Mesenchymal stem cell (in vitro differentiated cells and primary cell): ENCODE results near the gene ETV6.
A peak's percentile ranks its signal among the peaks of the same experiment; 100 is the strongest.

Experiments used
- DNase-seq: peaks from one replicate; pipeline ENCODE4 v3.0.0-alpha.2; 2013
- H2AFZ ChIP-seq: one replicate; pipeline ENCODE4 v1.6.1; 2013; ENCODE audit warnings: low read depth, mild to moderate bottlenecking, control low read depth, inconsistent platforms, low read length, moderate library complexity
- H2AK5ac ChIP-seq: 2 replicates; pipeline ENCODE4 v1.6.1; 2013; ENCODE audit warnings: low read length, moderate library complexity, mild to moderate bottlenecking, inconsistent platforms; ENCODE audit not compliant: severe bottlenecking
- H2BK120ac ChIP-seq: one replicate; pipeline ENCODE4 v1.6.1; 2013; ENCODE audit warnings: low read depth, mild to moderate bottlenecking, inconsistent platforms, low read length, moderate library complexity
- H2BK12ac ChIP-seq, 2 experiments: one replicate each; pipeline ENCODE4 v1.6.1; 2013; ENCODE audit warnings: inconsistent platforms in 2 of 2, low read length in 2 of 2, mild to moderate bottlenecking in 2 of 2, moderate library complexity in 2 of 2, control low read depth in 1 of 2
- H2BK15ac ChIP-seq: one replicate; pipeline ENCODE4 v1.6.1; 2013; ENCODE audit warnings: mild to moderate bottlenecking, low read depth, inconsistent platforms; ENCODE audit not compliant: poor library complexity, severe bottlenecking
- H2BK5ac ChIP-seq: 2 replicates; pipeline ENCODE4 v1.6.1; 2013; ENCODE audit warnings: low read depth, mild to moderate bottlenecking, low read length, control low read depth, inconsistent platforms; ENCODE audit not compliant: poor library complexity, severe bottlenecking
- H3K14ac ChIP-seq, 2 experiments: one replicate each; pipeline ENCODE4 v1.6.1; 2013; ENCODE audit warnings: inconsistent platforms in 2 of 2, low read length in 2 of 2, control low read depth in 1 of 2, mild to moderate bottlenecking in 1 of 2, moderate library complexity in 1 of 2
- H3K18ac ChIP-seq, 2 experiments: one replicate each; pipeline ENCODE4 v1.6.1; 2013; ENCODE audit warnings: inconsistent platforms in 2 of 2, low read length in 2 of 2, control low read depth in 1 of 2, low read depth in 1 of 2, mild to moderate bottlenecking in 1 of 2
- H3K23ac ChIP-seq, 2 experiments: one replicate each; pipeline ENCODE4 v1.6.1; 2013; ENCODE audit warnings: inconsistent platforms in 2 of 2, low read length in 2 of 2, mild to moderate bottlenecking in 2 of 2, moderate library complexity in 2 of 2, control low read depth in 1 of 2
- H3K27ac ChIP-seq: 2 replicates; pipeline ENCODE4 v1.5.1; 2013; ENCODE audit warnings: mild to moderate bottlenecking, moderate library complexity, low read length, control low read depth, inconsistent platforms; ENCODE audit not compliant: poor library complexity, severe bottlenecking
- H3K27me3 ChIP-seq, 2 experiments: 2 replicates each; pipeline versions ENCODE4 v1.6.1 to v1.7.0; 2013; ENCODE audit warnings: low read length in 2 of 2, mild to moderate bottlenecking in 2 of 2, moderate library complexity in 2 of 2, control low read depth in 1 of 2, inconsistent platforms in 1 of 2; ENCODE audit not compliant: control insufficient read depth in 1 of 2, insufficient read depth in 1 of 2
- H3K36me3 ChIP-seq, 2 experiments: 2 replicates each; pipeline versions ENCODE4 v1.6.1 to v1.7.0; 2013; ENCODE audit warnings: low read length in 2 of 2, control low read depth in 1 of 2, inconsistent platforms in 1 of 2, low read depth in 1 of 2, mild to moderate bottlenecking in 1 of 2; ENCODE audit not compliant: insufficient read depth in 2 of 2, control insufficient read depth in 1 of 2
- H3K4ac ChIP-seq, 2 experiments: one replicate each; pipeline ENCODE4 v1.6.1; 2013; ENCODE audit warnings: inconsistent platforms in 2 of 2, low read length in 2 of 2, mild to moderate bottlenecking in 2 of 2, moderate library complexity in 2 of 2, control low read depth in 1 of 2, low read depth in 1 of 2
- H3K4me1 ChIP-seq: 2 replicates; pipeline ENCODE4 v1.6.1; 2013; ENCODE audit warnings: low read depth, low read length, control low read depth; ENCODE audit not compliant: control insufficient read depth, insufficient read depth
- H3K4me2 ChIP-seq: 2 replicates; pipeline ENCODE4 v1.6.1; 2013; ENCODE audit warnings: low read length, mild to moderate bottlenecking, inconsistent platforms; ENCODE audit not compliant: poor library complexity, severe bottlenecking
- H3K4me3 ChIP-seq, 2 experiments: 2 replicates each; pipeline versions ENCODE4 v1.5.1 to v1.7.0; 2013; ENCODE audit warnings: low read length in 2 of 2, mild to moderate bottlenecking in 2 of 2, control low read depth in 1 of 2, low read depth in 1 of 2; ENCODE audit not compliant: insufficient read depth in 1 of 2
- H3K79me1 ChIP-seq: replicated peaks from 2 replicates; pipeline ENCODE4 v1.6.1; 2013; ENCODE audit warnings: mild to moderate bottlenecking, control low read depth, low read length, inconsistent platforms; ENCODE audit not compliant: poor library complexity, severe bottlenecking
- H3K9ac ChIP-seq: 2 replicates; pipeline ENCODE4 v1.7.0; 2013; ENCODE audit warnings: mild to moderate bottlenecking, low read length, moderate library complexity
- H3K9me3 ChIP-seq: 2 replicates; pipeline ENCODE4 v1.7.0; 2013; ENCODE audit warnings: mild to moderate bottlenecking, low read length; ENCODE audit not compliant: control insufficient read depth
- H4K8ac ChIP-seq: one replicate; pipeline ENCODE4 v1.6.1; 2013; ENCODE audit warnings: inconsistent platforms, mild to moderate bottlenecking, low read length, moderate library complexity
- H4K91ac ChIP-seq: one replicate; pipeline ENCODE4 v1.6.1; 2013; ENCODE audit warnings: mild to moderate bottlenecking, low read length, inconsistent platforms
- WGBS: methylation state at CpG from one replicate; pipeline ENCODE4 v1.1.7; 2013; ENCODE audit warnings: mixed read lengths; 5-methylcytosine and 5-hydroxymethylcytosine counted together

The ETV6 gene

DNA sequence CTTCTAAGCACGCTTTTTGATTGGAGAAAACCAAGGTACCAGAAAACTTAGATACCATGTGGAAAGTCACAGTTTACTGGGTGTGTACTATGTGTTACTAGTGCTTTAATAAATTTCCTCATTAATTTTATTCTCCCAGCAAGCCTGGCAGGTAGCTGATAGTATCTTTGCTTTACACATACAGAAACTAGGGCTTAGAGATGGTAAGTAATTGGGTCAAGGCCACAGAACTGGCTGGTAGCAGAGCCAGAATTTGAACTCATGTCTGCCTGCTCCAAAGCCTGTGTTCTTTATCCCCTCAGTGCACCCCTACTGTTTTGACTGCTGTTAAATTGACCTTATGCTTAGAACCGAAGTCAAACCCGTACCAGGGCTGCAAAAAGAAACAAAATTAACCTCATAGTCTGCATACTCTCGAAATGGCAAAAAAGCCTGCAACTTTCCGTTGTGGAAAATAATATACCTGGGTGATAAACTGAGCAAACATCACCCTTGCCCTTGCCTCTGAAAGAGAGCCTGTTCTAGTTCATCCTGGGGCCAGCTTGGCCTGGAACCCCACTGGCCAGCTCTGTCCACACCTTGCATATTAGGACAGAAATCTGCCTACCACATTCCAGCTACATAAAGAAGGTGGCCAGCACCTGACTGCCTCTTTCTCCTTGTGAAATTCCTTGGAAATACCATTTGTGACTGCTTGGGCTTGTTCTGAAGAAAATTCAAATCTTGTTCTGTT lies 118.9 kb downstream of the ETV6 start:
- H3K27me3 ChIP-seq = no peaks in the 10 kb centered on the region
- H4K91ac ChIP-seq = no peak overlapping the region
- no peak overlapping the region for H3K4me3 ChIP-seq
- H3K79me1 ChIP-seq = peaks cover 24% of the 10 kb centered on the region
- H2BK120ac ChIP-seq = no peak overlapping the region
- H3K36me3 ChIP-seq = peaks cover 0 to 4% of the 10 kb centered on the region in 2 experiments
- no peak overlapping the region for H3K18ac ChIP-seq
- H3K9ac ChIP-seq = no peak overlapping the region
- no peak overlapping the region for H2BK5ac ChIP-seq
- no peak overlapping the region for H2BK15ac ChIP-seq
- H4K8ac ChIP-seq = no peak overlapping the region
- H3K4ac ChIP-seq = no peak overlapping the region
- no peak overlapping the region for H2AFZ ChIP-seq
- DNase-seq = no peak
- no peaks in the 10 kb centered on the region for H3K9me3 ChIP-seq
- H3K4me2 ChIP-seq = no peak overlapping the region
- no peak overlapping the region for H3K27ac ChIP-seq
- H2AK5ac ChIP-seq = peak overlapping the region; percentile 87
- WGBS = 98% methylated on average over 5 of the region's 5 CpGs
- no peak overlapping the region for H3K14ac ChIP-seq
- H2BK12ac ChIP-seq = no peak overlapping the region
- H3K23ac ChIP-seq = no peak overlapping the region
- peaks cover 18% of the 10 kb centered on the region for H3K4me1 ChIP-seq

DNA sequence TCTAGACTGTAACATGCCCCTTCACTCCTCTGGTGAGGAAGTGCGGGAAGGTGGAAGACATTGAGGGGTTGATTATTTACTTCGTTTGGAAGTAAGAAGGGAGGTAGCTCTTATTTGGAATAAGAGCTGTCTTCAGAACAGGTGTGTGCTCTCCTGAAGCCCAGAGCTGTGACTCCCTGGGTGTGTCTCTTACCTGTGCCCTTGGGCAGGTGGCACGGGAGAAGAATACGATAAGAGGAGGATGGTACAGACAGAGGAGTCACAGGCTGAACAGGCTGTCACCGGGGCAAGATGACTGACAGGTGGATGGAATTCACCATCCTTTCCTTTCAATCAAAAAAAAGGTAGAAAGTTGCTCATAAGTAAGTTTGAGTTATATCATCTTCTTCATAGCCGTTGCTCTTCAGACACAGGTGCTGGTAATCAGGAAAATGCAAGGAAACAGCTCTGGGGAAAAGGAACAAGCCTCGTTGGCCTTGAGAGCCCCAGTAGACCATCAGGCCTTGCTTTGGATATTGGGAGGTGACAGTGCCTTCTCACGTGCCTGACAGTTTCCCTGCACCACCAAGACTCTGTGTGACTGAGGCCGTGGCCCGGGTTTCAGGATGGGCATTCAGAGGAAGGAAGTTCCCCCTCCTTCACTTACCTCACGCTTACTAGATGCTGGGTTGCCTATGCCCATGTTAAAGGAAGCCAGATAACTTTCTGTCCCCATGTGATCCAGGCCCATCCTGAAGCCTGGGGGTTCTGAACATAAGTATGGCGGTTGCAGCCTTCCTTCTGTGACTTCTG lies 120.4 kb downstream of the ETV6 start:
- peak overlapping the region in 1 of 2 experiments; percentile 64 for H2BK12ac ChIP-seq
- peaks cover 32% of the 10 kb centered on the region for H3K79me1 ChIP-seq
- no peak overlapping the region for H4K8ac ChIP-seq
- no peak overlapping the region for H3K4me3 ChIP-seq
- H2AK5ac ChIP-seq = peak overlapping the region; percentile 96
- H3K9ac ChIP-seq = no peak overlapping the region
- H4K91ac ChIP-seq = no peak overlapping the region
- DNase-seq = no peak
- no peak overlapping the region for H3K14ac ChIP-seq
- no peak overlapping the region for H2BK15ac ChIP-seq
- no peak overlapping the region for H3K18ac ChIP-seq
- no peak overlapping the region for H2BK120ac ChIP-seq
- H2BK5ac ChIP-seq = no peak overlapping the region
- H3K27me3 ChIP-seq = no peaks in the 10 kb centered on the region
- H3K9me3 ChIP-seq = no peaks in the 10 kb centered on the region
- peaks cover 3 to 10% of the 10 kb centered on the region in 2 experiments for H3K36me3 ChIP-seq
- no peak overlapping the region for H3K27ac ChIP-seq
- H2AFZ ChIP-seq = no peak overlapping the region
- peaks cover 15% of the 10 kb centered on the region for H3K4me1 ChIP-seq
- over 99% methylated on average over 11 of the region's 12 CpGs for WGBS
- H3K23ac ChIP-seq = no peak overlapping the region
- H3K4ac ChIP-seq = no peak overlapping the region
- no peak overlapping the region for H3K4me2 ChIP-seq

DNA sequence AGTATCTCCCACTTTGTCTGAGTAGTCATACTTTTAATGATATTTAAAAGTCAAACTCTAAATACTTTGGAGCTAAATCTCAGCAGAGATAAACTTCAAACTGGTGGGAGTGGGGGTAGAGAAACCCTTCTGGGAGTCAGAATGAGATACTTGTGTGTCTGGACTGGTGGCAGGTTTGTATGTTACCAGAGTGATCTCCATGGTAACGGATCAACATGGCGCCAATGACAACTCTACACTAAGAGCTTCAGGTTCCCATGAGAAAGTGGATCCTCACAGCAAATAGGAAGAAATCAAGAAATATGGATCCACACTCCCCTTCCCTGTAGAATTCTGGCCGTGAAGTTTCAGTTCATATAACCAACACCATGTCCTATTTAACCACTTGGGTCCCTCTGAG lies 121.9 kb downstream of the ETV6 start:
- Histone ChIP-seq H2BK12ac (no peak overlapping the region), H3K4me1 (peaks cover 13% of the 10 kb centered on the region), H2AFZ (no peak overlapping the region), H4K91ac (no peak overlapping the region), H3K4me2 (no peak overlapping the region), H3K23ac (no peak overlapping the region), H2AK5ac (peak overlapping the region; percentile 60), H2BK15ac (no peak overlapping the region), H3K4ac (no peak overlapping the region), H3K4me3 (no peak overlapping the region), H4K8ac (no peak overlapping the region), H3K27me3 (no peaks in the 10 kb centered on the region), H3K9me3 (no peaks in the 10 kb centered on the region), H3K14ac (no peak overlapping the region), H3K36me3 (peaks cover 3 to 10% of the 10 kb centered on the region in 2 experiments), H2BK5ac (no peak overlapping the region), H3K9ac (no peak overlapping the region), H2BK120ac (no peak overlapping the region), H3K79me1 (peaks cover 35% of the 10 kb centered on the region), H3K18ac (no peak overlapping the region), H3K27ac (peak overlapping the region; percentile 88)
- peak; percentile 79 for DNase-seq
- 91% methylated on average over 3 of the region's 3 CpGs for WGBS

DNA sequence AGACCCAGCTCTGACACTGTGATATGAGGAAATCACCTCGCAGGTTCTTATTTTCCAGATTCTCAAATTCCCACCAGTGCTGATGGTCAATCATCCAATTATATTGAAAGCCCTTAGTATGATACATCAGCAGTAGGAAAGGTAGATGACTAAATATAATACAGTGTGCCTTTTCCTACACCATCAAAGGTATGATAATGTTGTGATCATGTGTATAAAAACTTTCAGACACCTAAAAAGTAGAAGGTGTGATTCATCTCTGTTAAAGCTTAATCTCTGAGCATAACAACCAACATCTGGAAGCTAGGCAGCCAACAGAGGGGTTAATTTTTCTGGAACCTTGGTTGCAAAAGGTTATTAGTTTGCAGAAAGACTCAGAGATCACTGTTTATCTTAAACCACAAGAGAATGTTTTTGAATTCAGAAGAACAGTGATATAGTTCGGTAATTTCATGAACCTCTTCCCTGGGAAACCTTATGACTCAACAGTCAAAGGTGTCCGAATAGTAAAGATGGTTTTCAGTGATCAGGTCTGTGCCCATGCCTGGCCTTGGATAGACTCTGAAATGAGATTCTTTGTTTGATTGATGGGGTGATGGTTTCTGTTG lies 122.5 kb downstream of the ETV6 start:
- H3K9ac ChIP-seq = no peak overlapping the region
- H3K4ac ChIP-seq = no peak overlapping the region
- H3K79me1 ChIP-seq = peaks cover 32% of the 10 kb centered on the region
- H3K4me3 ChIP-seq = no peak overlapping the region
- no peak overlapping the region for H3K14ac ChIP-seq
- 61% methylated on average over 2 of the region's 3 CpGs for WGBS
- no peak overlapping the region for H2BK15ac ChIP-seq
- H3K4me1 ChIP-seq = peaks cover 10% of the 10 kb centered on the region
- no peak overlapping the region for H3K23ac ChIP-seq
- H2AFZ ChIP-seq = no peak overlapping the region
- H4K8ac ChIP-seq = no peak overlapping the region
- H2BK5ac ChIP-seq = no peak overlapping the region
- H3K18ac ChIP-seq = no peak overlapping the region
- peak overlapping the region; percentile 60 for H2AK5ac ChIP-seq
- H4K91ac ChIP-seq = no peak overlapping the region
- peak overlapping the region; percentile 88 for H3K27ac ChIP-seq
- H3K27me3 ChIP-seq = no peaks in the 10 kb centered on the region
- no peak overlapping the region for H3K4me2 ChIP-seq
- H3K36me3 ChIP-seq = peaks cover 3 to 10% of the 10 kb centered on the region in 2 experiments
- H2BK12ac ChIP-seq = no peak overlapping the region
- no peaks in the 10 kb centered on the region for H3K9me3 ChIP-seq
- no peak for DNase-seq
- no peak overlapping the region for H2BK120ac ChIP-seq
